Measurements from ENCODE around the gene CD86. TPM values are rescaled to one million over a fixed set of nuclear protein-coding genes. Genes with fewer than 3 reads are reported as not detected.

CD86 gene
- total and polyA plus RNA-seq, 2 of the 8 experiments (the other 6 are each of a cell fraction or from before 2014, with no cell fraction given) = 0.12 to 0.30 TPM

GRCh38 chr3:122094693-122095092, 39.5 kb downstream of the CD86 start:
- Histone ChIP-seq H3K4ac (replicated peaks; ENCODE audit: insufficient read length, low read depth, low read length) (no peak overlapping the region), H2AK5ac (ENCODE audit: low read depth, low read length) (no peak overlapping the region), H4K20me1 (replicated peaks in 1 of 2; ENCODE audit: control insufficient read depth in 1 of 2, insufficient read depth in 2 of 2, low read length in 2 of 2) (no peaks in the 10 kb centered on the region), H3K27me3 (replicated peaks in 1 of 4; ENCODE audit: control insufficient read depth in 3 of 4, extremely low read depth in 1 of 4, insufficient read depth in 3 of 4, low read length in 3 of 4) (no peaks in the 10 kb centered on the region), H3K79me1 (ENCODE audit: low read depth, low read length) (no peaks in the 10 kb centered on the region), H3K4me2 (ENCODE audit: insufficient read depth in 1 of 2, low read depth in 2 of 2, low read length in 2 of 2) (no peak overlapping the region), H3K36me3 (ENCODE audit: control insufficient read depth in 2 of 4, insufficient read depth in 4 of 4, low read length in 3 of 4) (no peaks in the 10 kb centered on the region), H4K8ac (ENCODE audit: extremely low read depth, insufficient read depth, low read length) (no peak overlapping the region), H3K23ac (ENCODE audit: insufficient read length) (no peak overlapping the region), H3K9me3 (ENCODE audit: insufficient read depth in 2 of 2, low read depth in 1 of 2, low read length in 1 of 2) (no peaks in the 10 kb centered on the region), H4K91ac (replicated peaks; ENCODE audit: insufficient read length, low read length) (no peak overlapping the region), H2AFZ (ENCODE audit: low read length) (no peak overlapping the region), H2BK15ac (ENCODE audit: low read length) (no peak overlapping the region), H3K9ac (replicated peaks in 1 of 4; ENCODE audit: extremely low read depth in 1 of 4, low read depth in 3 of 4, low read length in 3 of 4) (no peak overlapping the region), H3K4me3 (ENCODE audit: extremely low read depth in 1 of 4, insufficient read depth in 2 of 4, low read depth in 3 of 4, low read length in 4 of 4) (no peak overlapping the region), H4K5ac (ENCODE audit: insufficient read length, low read depth, low read length) (no peak overlapping the region), H3K56ac (replicated peaks; ENCODE audit: insufficient read length, low read depth, low read length) (no peak overlapping the region), H3K4me1 (replicated peaks in 1 of 4; ENCODE audit: control insufficient read depth in 3 of 4, insufficient read depth in 4 of 4, low read length in 3 of 4) (0 out of 7 replicates have a peak, but pooled peaks cover 0 to 2% (median 0%) of the 10 kb centered on the region in 4 experiments), H3K18ac (ENCODE audit: extremely low read depth, low read length) (no peak overlapping the region), H2BK5ac (ENCODE audit: low read depth, low read length) (no peak overlapping the region), H2BK12ac (ENCODE audit: low read depth, low read length) (no peak overlapping the region), H3K27ac (ENCODE audit: low read depth, low read length) (no peak overlapping the region), H3K79me2 (ENCODE audit: control insufficient read depth in 1 of 2, insufficient read depth in 2 of 2, low read length in 2 of 2) (no peaks in the 10 kb centered on the region), H3K14ac (ENCODE audit: insufficient read length) (no peak overlapping the region), H2BK20ac (ENCODE audit: low read length) (no peak overlapping the region), H2BK120ac (replicated peaks; ENCODE audit: low read depth, low read length) (no peak overlapping the region), H3K23me2 (ENCODE audit: low read depth, low read length) (no peaks in the 10 kb centered on the region)
- DNase-seq (ENCODE audit: low read depth in 1 of 2, low spot score in 2 of 2) (no peak), FAIRE-seq (no peak)
- ChIA-PET POLR2A (ENCODE audit: partially characterized antibody) (no interaction called here), CTCF (ENCODE audit: partially characterized antibody) (interaction anchor here (0.5 to 2.6 kb wide), 5 partner anchors 8 to 1465 kb away, joined by 3 to 7 read pairs (median 3); no protein-coding TSS in a partner anchor)
- TF ChIP-seq CTBP2 (IDR thresholded peaks at IDR 0.05; ENCODE audit: borderline replicate concordance, insufficient read depth, insufficient read length, low read length) (no peak), RAD21 (IDR thresholded peaks at IDR 0.05 in 1 of 2, conservative IDR thresholded peaks at IDR 0.05 in 1 of 2; ENCODE audit: low read depth in 2 of 2, low read length in 2 of 2) (peak in 1 of 2 experiments; percentile 10; a peak in 1 of 4 replicates)
- WGBS, 2 experiments (ENCODE audit: extremely low coverage in 1 of 2, insufficient coverage in 1 of 2, insufficient read length in 1 of 2, insufficient replicate concordance in 2 of 2, low coverage in 1 of 2, low lambda C conversion rate in 2 of 2, missing lambda C conversion rate in 1 of 2) = 90% methylated on average over 2 of the region's 2 CpGs; no CpG with 5 or more reads in 1 of the 2 experiments
